GM06990 (cell line): ENCODE results near the gene GLYATL1B.
"Not testable (repeated sequence)": the region's sequence is repeated elsewhere in the genome, so short reads cannot be mapped to it uniquely, and the experiment has no call there.

Experiments used
- DNase-seq: peaks from one replicate; pipeline ENCODE4 v3.0.0-alpha.2; 2011; ENCODE audit not compliant: insufficient read length; ENCODE audit errors: extremely low read depth
- H3K27me3 ChIP-seq: replicated peaks from 2 replicates; pipeline ENCODE4 v1.6.0; 2011; ENCODE audit warnings: low read length; ENCODE audit not compliant: control insufficient read depth, insufficient read depth
- H3K36me3 ChIP-seq: 2 replicates; pipeline ENCODE4 v1.5.1; 2011; ENCODE audit warnings: low read length; ENCODE audit not compliant: control insufficient read depth, insufficient read depth
- H3K4me3 ChIP-seq: replicated peaks from 2 replicates; pipeline ENCODE4 v1.5.1; 2011; ENCODE audit warnings: low read depth, mild to moderate bottlenecking, control low read depth, low read length
- CTCF ChIP-seq: IDR thresholded peaks from 2 replicates; pipeline ENCODE4 v1.5.1; 2011; ENCODE audit warnings: low read length, control low read depth, mild to moderate bottlenecking, inconsistent platforms; ENCODE audit not compliant: insufficient read depth, poor library complexity, severe bottlenecking

The GLYATL1B gene

GRCh38 chr11:59088162-59088561, 2.1 kb downstream of the GLYATL1B start:
- Histone ChIP-seq H3K36me3 (no peaks in the 10 kb centered on the region), H3K4me3 (no peak overlapping the region), H3K27me3 (no peaks in the 10 kb centered on the region)
- no peak for DNase-seq
- no peak for TF ChIP-seq CTCF

GRCh38 chr11:59093576-59093975, 7.5 kb downstream of the GLYATL1B start:
- H3K27me3 ChIP-seq, DNase-seq, H3K4me3 ChIP-seq, H3K36me3 ChIP-seq: not testable (repeated sequence)

DNA sequence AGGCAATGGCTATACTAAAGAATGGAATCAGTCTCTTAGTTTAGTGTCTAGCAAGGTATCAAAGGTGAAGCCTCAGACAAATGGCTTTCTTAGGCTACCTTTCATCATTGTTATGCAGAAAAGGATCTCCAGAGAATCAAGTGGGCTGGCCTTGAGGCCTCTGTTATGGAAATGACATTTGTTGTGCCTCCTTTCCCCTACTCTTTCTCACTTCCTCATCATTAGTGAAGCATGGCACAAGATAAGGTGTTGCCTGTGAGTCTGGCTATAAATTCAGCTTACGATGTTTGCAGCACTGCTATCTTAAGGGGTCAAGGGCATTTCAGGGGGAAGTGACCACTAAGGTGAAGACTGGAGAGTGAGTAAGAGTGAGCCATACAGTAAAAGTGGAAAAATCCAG, 9.1 kb downstream of the GLYATL1B start:
- not testable (repeated sequence) for H3K27me3 ChIP-seq, H3K4me3 ChIP-seq, H3K36me3 ChIP-seq
- peak; percentile 35 for DNase-seq

- DNase-seq, H3K27me3 ChIP-seq, H3K36me3 ChIP-seq, H3K4me3 ChIP-seq: not testable (repeated sequence)
Observed at GRCh38 chr11:59095972-59096575, 10.0 kb downstream of the GLYATL1B start.

DNA sequence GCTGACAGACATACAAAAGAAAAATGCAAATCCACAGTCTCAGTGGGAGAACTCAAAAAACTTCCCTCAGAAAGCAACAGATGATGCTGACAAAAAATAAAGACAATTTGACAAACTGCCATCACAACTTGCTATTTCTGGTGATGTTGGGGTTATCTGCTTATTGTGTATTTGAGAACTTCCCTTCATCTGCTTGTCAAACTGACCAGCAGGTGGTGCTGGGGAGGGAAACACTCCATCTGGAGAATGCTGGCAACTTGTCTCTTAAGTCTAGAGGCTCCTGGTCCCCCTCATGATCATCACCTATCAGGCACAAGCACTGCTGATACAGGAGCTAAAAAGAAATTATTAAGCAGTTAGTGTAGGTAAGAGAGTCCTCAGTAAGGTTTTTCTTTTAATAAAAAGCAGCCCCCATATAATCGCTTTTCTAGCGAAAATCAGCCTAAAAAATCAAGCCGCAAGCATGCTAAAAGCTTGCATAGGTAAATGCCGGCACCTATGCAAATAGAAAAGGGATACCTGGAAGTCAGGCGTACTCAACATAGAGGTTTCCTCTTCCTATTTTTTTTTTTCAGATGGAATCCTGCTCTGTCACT, 11.1 kb downstream of the GLYATL1B start:
- H3K36me3 ChIP-seq: no peaks in the 10 kb centered on the region
- H3K27me3 ChIP-seq: no peaks in the 10 kb centered on the region
- DNase-seq: peak; percentile 29
- peak; percentile 56 for TF ChIP-seq CTCF
- no peak overlapping the region for H3K4me3 ChIP-seq

- not testable (repeated sequence) for H3K4me3 ChIP-seq, H3K27me3 ChIP-seq, H3K36me3 ChIP-seq, DNase-seq
Observed at GRCh38 chr11:59097938-59098337, 11.8 kb downstream of the GLYATL1B start.

DNA sequence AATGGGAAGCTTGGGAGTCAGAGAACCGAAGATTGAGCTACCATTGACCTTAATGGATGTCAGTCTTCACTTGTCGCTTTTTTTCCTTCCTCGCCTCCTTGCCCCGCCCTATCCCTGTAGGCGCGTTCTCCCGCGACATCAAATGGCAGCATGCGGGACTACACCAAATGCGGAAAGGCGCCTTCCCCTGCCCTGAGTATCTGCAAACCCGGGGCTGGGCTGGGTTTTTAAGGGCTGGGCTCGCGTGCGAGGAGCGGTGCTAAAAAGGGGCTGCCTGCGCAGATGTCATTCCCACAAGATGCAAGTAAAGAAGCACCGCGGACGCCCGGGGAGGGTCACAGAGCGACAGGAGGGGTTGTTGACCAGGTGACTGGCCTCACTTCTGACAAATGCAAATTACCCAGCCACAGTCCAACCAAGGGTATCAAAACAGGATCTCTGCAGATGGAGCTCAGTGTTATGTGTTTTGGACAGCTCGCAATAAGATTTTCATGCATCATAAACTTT, 16.2 kb downstream of the GLYATL1B start:
- H3K4me3 ChIP-seq: peak overlapping the region; percentile 68
- peak; percentile 88 for DNase-seq
- TF ChIP-seq CTCF: peak; percentile 64
- H3K36me3 ChIP-seq: no peaks in the 10 kb centered on the region
- no peaks in the 10 kb centered on the region for H3K27me3 ChIP-seq
